Activated CD4-positive, alpha-beta T cell treated with anti-CD3 and anti-CD28 coated beads for 24 hours (primary cell): Measurements from ENCODE around the gene RPS19BP1.
A peak's percentile ranks its signal among the peaks of the same experiment; 100 is the strongest.

Experiments used
- DNase-seq, 2 donors: peaks; one replicate each; pipeline ENCODE4 v3.0.0-alpha.2; 2020; ENCODE audit warnings: low read depth in 2 of 2

RPS19BP1 gene

DNA sequence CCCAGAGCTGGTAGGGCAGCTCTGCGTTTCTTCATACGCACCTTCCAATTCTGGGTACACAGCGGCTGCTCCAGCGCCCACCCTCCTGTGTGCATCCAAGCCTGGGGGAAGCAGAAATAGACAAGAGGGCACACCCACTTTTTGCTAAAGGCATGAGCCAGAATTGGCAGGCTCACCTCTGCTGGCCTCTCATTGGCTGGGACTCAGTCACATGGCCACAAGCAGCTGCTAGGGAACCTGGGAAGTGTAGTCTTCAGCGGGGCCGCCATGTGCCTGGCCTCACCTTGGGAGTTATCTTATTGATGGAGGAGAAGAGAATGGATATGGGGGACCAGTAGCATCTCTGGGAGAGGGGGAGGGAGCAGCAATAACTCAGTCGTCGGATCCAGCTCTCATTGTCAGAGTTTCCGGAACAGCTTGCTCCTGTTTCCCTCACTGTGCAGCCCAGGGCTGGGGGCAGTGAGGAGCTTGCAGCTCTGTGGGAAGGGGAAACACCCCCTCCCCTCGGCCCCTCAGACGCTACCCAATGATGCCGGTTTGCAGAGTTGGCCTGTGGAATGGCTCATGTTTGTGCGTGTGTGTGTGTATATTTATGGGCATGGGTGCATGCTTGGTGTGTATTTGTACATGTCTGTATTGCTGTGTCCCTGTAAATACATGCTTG, 42.3 kb downstream of the RPS19BP1 start:
- peak; percentile 60 to 69 for DNase-seq

GRCh38 chr22:39489094-39490068, 43.2 kb downstream of the RPS19BP1 start:
- DNase-seq = no peak

DNA sequence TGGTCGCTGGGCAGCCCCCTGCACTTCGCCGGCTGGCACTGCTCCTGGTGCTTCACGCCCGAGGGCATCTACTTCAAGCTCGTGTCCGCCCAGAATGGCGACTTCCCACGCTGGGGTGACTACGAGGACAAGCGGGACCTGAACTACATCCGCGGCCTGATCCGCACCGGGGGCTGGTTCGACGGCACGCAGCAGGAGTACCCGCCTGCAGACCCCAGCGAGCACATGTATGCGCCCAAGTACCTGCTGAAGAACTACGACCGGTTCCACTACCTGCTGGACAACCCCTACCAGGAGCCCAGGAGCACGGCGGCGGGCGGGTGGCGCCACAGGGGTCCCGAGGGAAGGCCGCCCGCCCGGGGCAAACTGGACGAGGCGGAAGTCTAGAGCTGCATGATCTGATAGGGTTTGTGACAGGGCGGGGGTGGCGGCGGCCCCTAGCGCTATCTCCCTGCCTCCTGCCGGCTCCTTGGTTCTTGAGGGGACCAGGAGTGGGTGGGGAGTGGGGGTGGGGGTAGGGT, 43.9 kb downstream of the RPS19BP1 start:
- DNase-seq = no peak

GRCh38 chr22:39487826-39488520, 44.6 kb downstream of the RPS19BP1 start:
- no peak for DNase-seq

DNA sequence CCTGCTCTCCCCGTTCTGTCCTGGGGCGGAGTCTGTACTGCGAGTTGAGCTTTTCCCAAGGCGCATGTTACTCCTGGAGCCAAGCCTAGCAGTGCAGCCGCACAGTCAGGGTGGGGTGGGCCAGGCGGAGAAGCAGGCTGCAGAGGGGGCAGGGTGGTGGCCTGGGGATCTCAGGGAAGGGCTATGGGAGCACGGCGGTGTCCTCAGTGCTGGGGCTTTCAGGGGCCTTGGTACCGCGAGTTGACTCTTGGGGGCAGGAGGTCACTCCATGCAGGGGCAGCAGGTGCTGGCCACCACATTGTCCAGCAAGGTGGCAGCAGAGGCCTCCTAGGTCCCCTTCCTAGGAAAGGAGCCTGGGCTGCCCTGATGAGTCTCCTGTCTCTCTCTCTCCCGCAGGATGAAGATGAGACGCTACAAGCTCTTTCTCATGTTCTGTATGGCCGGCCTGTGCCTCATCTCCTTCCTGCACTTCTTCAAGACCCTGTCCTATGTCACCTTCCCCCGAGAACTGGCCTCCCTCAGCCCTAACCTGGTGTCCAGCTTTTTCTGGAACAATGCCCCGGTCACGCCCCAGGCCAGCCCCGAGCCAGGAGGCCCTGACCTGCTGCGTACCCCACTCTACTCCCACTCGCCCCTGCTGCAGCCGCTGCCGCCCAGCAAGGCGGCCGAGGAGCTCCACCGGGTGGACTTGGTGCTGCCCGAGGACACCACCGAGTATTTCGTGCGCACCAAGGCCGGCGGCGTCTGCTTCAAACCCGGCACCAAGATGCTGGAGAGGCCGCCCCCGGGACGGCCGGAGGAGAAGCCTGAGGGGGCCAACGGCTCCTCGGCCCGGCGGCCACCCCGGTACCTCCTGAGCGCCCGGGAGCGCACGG, 45.4 kb downstream of the RPS19BP1 start:
- no peak for DNase-seq

GRCh38 chr22:39482768-39483167, 49.8 kb downstream of the RPS19BP1 start:
- DNase-seq = no peak

DNA sequence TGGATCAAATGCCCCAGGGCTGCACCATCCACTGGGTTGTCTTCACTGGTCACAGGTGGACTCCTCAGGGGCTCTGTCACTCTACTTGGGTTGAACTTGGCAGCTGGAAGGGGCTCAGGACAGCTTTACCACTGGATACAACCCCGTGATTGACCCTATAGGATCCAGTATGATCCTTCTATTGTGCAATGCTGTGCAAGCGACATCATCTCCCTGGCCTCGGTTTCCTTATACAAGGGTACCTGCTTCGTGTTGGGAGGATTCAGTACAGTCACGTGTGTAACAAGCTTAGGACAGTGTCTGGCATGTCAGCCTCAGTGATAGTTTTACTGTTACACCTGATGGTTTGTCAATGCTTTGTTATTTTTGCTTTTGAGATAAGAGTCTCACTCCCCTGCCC, 51.0 kb downstream of the RPS19BP1 start:
- DNase-seq = no peak

DNA sequence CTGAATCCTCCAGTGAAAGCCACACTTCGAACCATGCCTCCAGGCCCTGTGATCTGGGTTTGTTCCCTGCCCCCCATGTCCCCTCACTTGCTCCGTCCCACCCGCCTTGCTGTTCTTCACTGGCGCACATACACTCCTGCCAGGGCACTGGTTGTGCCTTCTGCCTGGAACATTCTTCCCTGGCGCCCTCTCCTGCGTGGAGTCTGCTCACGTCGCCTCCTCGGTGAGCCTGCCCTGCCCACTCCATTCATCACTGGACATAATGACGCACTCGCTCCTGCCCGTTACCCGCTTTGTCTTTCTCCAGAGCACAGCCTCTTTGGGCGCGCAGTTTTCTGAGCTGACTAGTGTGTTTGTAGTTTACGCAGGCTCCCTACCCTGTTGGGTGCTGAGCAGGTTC, 51.5 kb downstream of the RPS19BP1 start:
- DNase-seq = no peak

GRCh38 chr22:39480557-39480956, 52.0 kb downstream of the RPS19BP1 start:
- no peak for DNase-seq

DNA sequence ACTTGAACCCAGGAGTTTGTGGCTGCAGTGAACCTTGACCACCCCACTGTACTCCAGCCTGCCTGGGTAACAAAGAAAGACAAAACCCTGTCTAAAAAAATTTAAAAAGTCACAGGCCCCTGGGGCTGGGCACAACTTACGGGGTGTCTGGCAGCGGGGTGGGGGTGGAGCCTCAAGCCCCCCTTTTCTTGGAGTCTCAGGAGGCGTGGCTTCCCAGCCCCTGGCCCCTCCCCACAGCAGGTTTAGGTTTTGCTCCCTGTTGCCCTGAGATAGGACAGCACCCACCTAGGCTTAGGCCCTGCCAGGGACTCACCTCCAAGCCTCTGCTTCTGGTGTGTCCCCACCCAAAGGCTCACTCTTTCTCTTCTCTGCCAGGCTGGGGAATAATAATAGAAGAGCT, 53.3 kb downstream of the RPS19BP1 start:
- DNase-seq = no peak
